GM23338 (cell line): ENCODE data around the gene NCBP3. TPM values are rescaled to one million over a fixed set of nuclear protein-coding genes. Genes with fewer than 3 reads are reported as not detected.

Experiments used
- ATAC-seq: fragments of 200-7000 bp; cut with Tn5 transposase; 3 replicates; pipeline ENCODE4 v1.9.1; 2020
- DNase-seq: peaks from one replicate; pipeline ENCODE4 v3.0.0-alpha.2; 2015; ENCODE audit warnings: low spot score
- H2AFZ ChIP-seq: fragments of 200-600 bp; sonication (generic); 2 replicates; pipeline ENCODE4 v1.8.0; 2016; ENCODE audit warnings: antibody characterized with exemption, mild to moderate bottlenecking, moderate library complexity
- H3F3A ChIP-seq: fragments of 200-600 bp; sonication (generic); replicated peaks from 2 replicates; pipeline ENCODE4 v1.8.0; 2017; ENCODE audit warnings: antibody characterized with exemption, mixed run types, low read depth
- H3K27ac ChIP-seq: fragments of 200-600 bp; sonication (generic); 2 replicates; pipeline ENCODE4 v1.6.1; 2016; ENCODE audit warnings: low read depth
- H3K27me3 ChIP-seq: fragments of 200-600 bp; sonication (generic); 2 replicates; pipeline ENCODE4 v1.8.0; 2016; ENCODE audit warnings: mild to moderate bottlenecking, mixed run types, moderate library complexity; ENCODE audit not compliant: insufficient read depth
- H3K36me3 ChIP-seq: fragments of 200-600 bp; sonication (generic); 2 replicates; pipeline ENCODE4 v1.8.0; 2016; ENCODE audit warnings: mild to moderate bottlenecking; ENCODE audit not compliant: insufficient read depth
- H3K4me1 ChIP-seq: fragments of 200-600 bp; sonication (generic); 2 replicates; pipeline ENCODE4 v1.8.0; 2016; ENCODE audit warnings: mild to moderate bottlenecking, moderate library complexity; ENCODE audit not compliant: insufficient read depth
- H3K4me2 ChIP-seq: fragments of 200-600 bp; sonication (generic); 2 replicates; pipeline ENCODE4 v1.7.1; 2017; ENCODE audit warnings: mixed run types
- H3K4me3 ChIP-seq: fragments of 200-600 bp; sonication (generic); 2 replicates; pipeline ENCODE4 v1.6.1; 2016; ENCODE audit warnings: mixed run types
- H3K79me2 ChIP-seq: fragments of 200-600 bp; sonication (generic); replicated peaks from 2 replicates; pipeline ENCODE4 v1.8.0; 2017; ENCODE audit warnings: mild to moderate bottlenecking; ENCODE audit not compliant: insufficient read depth
- H3K9me2 ChIP-seq: fragments of 200-600 bp; sonication (generic); 2 replicates; pipeline ENCODE4 v1.8.0; 2017; ENCODE audit not compliant: insufficient read depth
- H4K20me1 ChIP-seq: fragments of 200-600 bp; sonication (generic); replicated peaks from 2 replicates; pipeline ENCODE4 v1.8.0; 2017; ENCODE audit warnings: mild to moderate bottlenecking; ENCODE audit not compliant: insufficient read depth
- H3K27ac Mint-ChIP-seq: 2 replicates; pipeline ENCODE4 v1.8.0; 2020; ENCODE audit warnings: inconsistent platforms, mild to moderate bottlenecking, moderate library complexity, mixed read lengths
- H3K27me3 Mint-ChIP-seq: 3 replicates; pipeline ENCODE4 v1.8.0; 2022; ENCODE audit warnings: low read depth, mild to moderate bottlenecking, moderate library complexity, mixed read lengths, inconsistent platforms; ENCODE audit not compliant: insufficient read depth, poor library complexity
- H3K36me3 Mint-ChIP-seq: 3 replicates; pipeline ENCODE4 v1.8.0; 2021; ENCODE audit warnings: low read depth, mild to moderate bottlenecking, inconsistent platforms, moderate library complexity, mixed read lengths
- H3K4me1 Mint-ChIP-seq: 3 replicates; pipeline ENCODE4 v1.8.0; 2020; ENCODE audit warnings: mild to moderate bottlenecking, inconsistent platforms, mixed read lengths
- H3K4me3 Mint-ChIP-seq: 3 replicates; pipeline ENCODE4 v1.8.0; 2021; ENCODE audit warnings: moderate library complexity, mild to moderate bottlenecking, inconsistent platforms, mixed read lengths
- H3K9me3 Mint-ChIP-seq: 3 replicates; pipeline ENCODE4 v1.8.0; 2020; ENCODE audit warnings: moderate library complexity, mild to moderate bottlenecking, inconsistent platforms, mixed read lengths
- CTCF ChIP-seq, 2 experiments: fragments of 200-600 bp in 1 of 2; sonication (generic) in 1 of 2; conservative IDR thresholded peaks; 2 replicates each; pipeline versions ENCODE4 v1.5.1 to v1.6.1; 2016 to 2017; ENCODE audit warnings: antibody characterized with exemption in 2 of 2, low read depth in 2 of 2, mild to moderate bottlenecking in 2 of 2, moderate library complexity in 1 of 2
- ETS1 ChIP-seq: IDR thresholded peaks from 2 replicates; pipeline ENCODE4 v1.6.1; 2016; ENCODE audit warnings: antibody characterized with exemption
- EZH2phosphoT487 ChIP-seq: fragments of 200-600 bp; sonication (generic); IDR thresholded peaks from one replicate; pipeline ENCODE4 v1.8.1; 2018; ENCODE audit warnings: antibody characterized with exemption; ENCODE audit not compliant: unreplicated experiment
- STAT1 ChIP-seq: IDR thresholded peaks from one replicate; pipeline ENCODE4 v1.6.1; 2016; ENCODE audit warnings: antibody characterized with exemption; ENCODE audit not compliant: unreplicated experiment
- ZNF114 ChIP-seq: fragments of 250-450 bp; sonication (Bioruptor Pico); IDR thresholded peaks from 2 replicates; pipeline ENCODE4 v1.5.0; 2020; ENCODE audit warnings: mild to moderate bottlenecking, moderate library complexity
- ZNF462 ChIP-seq: fragments of 250-450 bp; sonication (Bioruptor Pico); IDR thresholded peaks from 2 replicates; pipeline ENCODE4 v1.5.0; 2020; ENCODE audit warnings: mild to moderate bottlenecking, moderate library complexity
- polyA plus RNA-seq: library from polyadenylated mRNA; unstranded; fragments of >200 nt; fragmentation: Nextera tagmentation; extraction: Ambion mirVana; gene quantifications from 2 replicates; pipeline ENCODE4 v1.2.1, GENCODE V29; 2016
- total RNA-seq: library from RNA; depleted of rRNA; stranded (reverse); fragments of >200 nt; shearing (Covaris generic); gene quantifications from 2 replicates; pipeline ENCODE4 v1.2.3, GENCODE V29; 2014

The NCBP3 gene
- total and polyA plus RNA-seq, 2 experiments from 2014 or later = 35.5 to 42.8 TPM

- ATAC-seq (no peak), DNase-seq (no peak)
- peaks cover 48% of the 10 kb centered on the region for H3K4me1 Mint-ChIP-seq
- peaks cover 3% of the 10 kb centered on the region; the same call in 1 of the 3 replicates for H3K9me3 Mint-ChIP-seq
- no peaks in the 10 kb centered on the region for H3K27me3 ChIP-seq
- H3K4me3 ChIP-seq = no peak overlapping the region
- TF ChIP-seq ETS1 = no peak
- TF ChIP-seq CTCF (conservative IDR thresholded peaks at IDR 0.05; ENCODE audit: low read depth in 2 of 2) = no peak
- TF ChIP-seq STAT1 = no peak
- no peak for TF ChIP-seq EZH2phosphoT487
- no peak for TF ChIP-seq ZNF114
- H3K27ac ChIP-seq = no peak overlapping the region
- H3K27me3 Mint-ChIP-seq = peaks cover 24% of the 10 kb centered on the region
- H3K4me3 Mint-ChIP-seq = no peak overlapping the region; the same call in 2 of the 3 replicates
- 0 out of 2 replicates have a peak, but pooled peaks cover 4% of the 10 kb centered on the region for H3K79me2 ChIP-seq
- no peak overlapping the region for H3K27ac Mint-ChIP-seq
- H4K20me1 ChIP-seq = no peaks in the 10 kb centered on the region; the same call in 1 of the 2 replicates
- H3K4me1 ChIP-seq = peaks cover 28% of the 10 kb centered on the region
- no peaks in the 10 kb centered on the region for H3K36me3 ChIP-seq
- H2AFZ ChIP-seq = no peak overlapping the region
- H3K36me3 Mint-ChIP-seq = no peaks in the 10 kb centered on the region; the same call in 2 of the 3 replicates
- no peak overlapping the region for H3K4me2 ChIP-seq
- H3K9me2 ChIP-seq = no peaks in the 10 kb centered on the region
- peaks cover 17% of the 10 kb centered on the region; the same call in 1 of the 2 replicates for H3F3A ChIP-seq
Observed at GRCh38 chr17:3890082-3890877, 44.2 kb upstream of the NCBP3 start.

- no peak for ATAC-seq
- Histone ChIP-seq H4K20me1 (no peaks in the 10 kb centered on the region; the same call in 1 of the 2 replicates), H3K4me2 (no peak overlapping the region), H3K4me3 (no peak overlapping the region), H2AFZ (no peak overlapping the region), H3K27ac (no peak overlapping the region), H3K9me2 (no peaks in the 10 kb centered on the region), H3K36me3 (no peaks in the 10 kb centered on the region), H3K27me3 (no peaks in the 10 kb centered on the region), H3K79me2 (0 out of 2 replicates have a peak, but pooled peaks cover 4% of the 10 kb centered on the region), H3F3A (peaks cover 17% of the 10 kb centered on the region; the same call in 1 of the 2 replicates), H3K4me1 (peaks cover 28% of the 10 kb centered on the region)
- H3K27ac Mint-ChIP-seq = no peak overlapping the region
- peaks cover 47% of the 10 kb centered on the region for H3K4me1 Mint-ChIP-seq
- no peak for DNase-seq
- H3K4me3 Mint-ChIP-seq = no peak overlapping the region
- H3K9me3 Mint-ChIP-seq = peaks cover 3% of the 10 kb centered on the region; the same call in 1 of the 3 replicates
- no peaks in the 10 kb centered on the region; the same call in 2 of the 3 replicates for H3K36me3 Mint-ChIP-seq
- H3K27me3 Mint-ChIP-seq = peaks cover 22% of the 10 kb centered on the region
- TF ChIP-seq ZNF462 (CRISPR knock-in tag) (no peak), STAT1 (no peak), CTCF (conservative IDR thresholded peaks at IDR 0.05; ENCODE audit: low read depth in 2 of 2) (no peak)
Observed at GRCh38 chr17:3889325-3890012, 43.4 kb upstream of the NCBP3 start.
